NCI-H146 treated with DMSO at 0.1 percent for 48 hours (cell line): ENCODE results near the gene SNED1.
A peak's percentile ranks its signal among the peaks of the same experiment; 100 is the strongest.

Experiments
- DNase-seq: peaks from one replicate; lab custom pipeline; 2025; ENCODE audit not compliant: unreplicated experiment; lab: John Stamatoyannopoulos, UW

SNED1 gene

DNA sequence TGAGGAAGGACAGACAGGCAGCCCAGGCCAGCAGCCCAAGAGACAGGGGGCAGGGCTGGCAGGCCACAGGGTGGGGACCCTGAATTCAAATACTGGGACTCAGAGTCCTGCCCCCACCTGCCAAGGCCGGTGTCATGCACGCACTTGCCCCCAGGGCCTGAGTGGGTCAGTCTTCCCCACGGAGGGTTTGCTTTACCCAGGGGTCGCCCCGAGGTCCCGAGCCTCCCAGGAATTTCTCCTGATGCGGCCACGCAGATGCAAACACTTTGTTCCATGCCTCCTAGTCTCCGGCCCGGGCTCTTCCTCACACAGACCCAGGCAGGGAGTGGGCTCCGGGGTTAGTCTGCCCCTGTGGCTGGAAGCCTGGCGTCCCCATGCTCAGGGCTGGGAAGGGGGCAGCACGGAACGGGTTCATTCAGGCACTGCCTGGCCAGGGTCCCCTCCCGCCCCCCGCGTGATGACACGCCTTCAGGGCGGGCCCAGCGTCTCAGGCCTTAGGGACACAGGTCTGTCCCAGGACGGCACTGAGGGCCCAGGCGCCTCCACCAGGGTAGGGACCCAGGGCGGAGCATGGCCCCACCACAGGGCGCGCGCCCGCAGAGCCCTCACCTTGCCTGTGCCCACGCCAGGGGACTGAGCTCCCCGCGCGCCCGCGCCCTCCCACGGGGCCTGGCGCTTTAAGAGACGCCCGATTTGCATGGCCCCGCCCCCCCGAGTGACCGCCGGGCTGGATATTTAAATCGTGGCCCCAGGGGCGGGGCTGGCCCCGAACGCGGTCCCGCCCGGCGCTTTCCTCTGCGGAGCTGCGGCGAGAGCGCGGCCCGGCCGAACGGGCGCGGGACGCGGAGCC lies at the start of gene SNED1:
TSS of gene SNED1 (plus strand) at position 763 of the 850 bp plus-strand sequence. CDS start 220 bp downstream, outside the sequence.
- DNase-seq = peak; percentile 44

DNA sequence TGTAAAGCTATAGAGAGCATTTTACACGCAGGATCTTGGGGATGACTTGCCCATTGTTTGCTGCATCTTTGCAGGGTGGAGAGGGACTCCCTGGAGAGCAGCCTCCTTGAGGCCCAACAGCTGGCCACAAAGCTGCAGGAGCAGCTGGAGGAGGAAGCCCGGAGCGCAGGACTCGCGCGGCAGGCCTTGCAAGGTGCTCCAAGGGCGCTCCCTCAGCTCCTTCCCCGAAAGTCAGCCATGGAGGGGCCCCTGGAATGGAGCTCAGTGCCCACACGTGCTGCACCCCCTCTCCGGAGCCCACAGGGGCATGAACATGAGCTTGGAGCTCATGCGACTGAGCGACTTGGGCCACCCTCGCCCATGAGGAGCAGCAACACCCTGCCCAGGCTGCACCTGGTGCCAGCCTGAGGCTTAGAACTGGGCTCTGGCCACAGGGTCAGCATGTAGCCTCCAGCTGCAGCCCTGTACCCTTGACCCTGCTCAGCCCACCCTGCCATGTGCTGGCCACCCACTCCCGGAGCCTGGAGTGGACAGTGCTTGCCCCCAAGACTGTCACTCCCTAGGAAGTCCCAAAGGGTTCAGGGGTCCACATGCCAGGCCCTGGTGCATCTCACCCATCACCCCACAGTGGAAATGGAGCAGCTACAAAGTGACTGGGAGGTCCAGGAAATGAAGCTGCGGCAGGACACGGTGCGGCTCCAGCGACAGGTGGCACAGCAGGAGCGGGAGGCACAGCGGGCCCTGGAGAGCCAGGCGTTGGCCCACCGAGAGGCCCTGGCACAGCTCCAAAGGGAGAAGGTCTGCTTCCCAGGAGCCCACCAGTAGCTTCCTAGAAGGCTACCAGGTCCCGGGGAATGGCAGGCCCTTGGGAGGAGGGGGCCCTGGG lies 49.3 kb upstream of the SNED1 start:
- DNase-seq = no peak

DNA sequence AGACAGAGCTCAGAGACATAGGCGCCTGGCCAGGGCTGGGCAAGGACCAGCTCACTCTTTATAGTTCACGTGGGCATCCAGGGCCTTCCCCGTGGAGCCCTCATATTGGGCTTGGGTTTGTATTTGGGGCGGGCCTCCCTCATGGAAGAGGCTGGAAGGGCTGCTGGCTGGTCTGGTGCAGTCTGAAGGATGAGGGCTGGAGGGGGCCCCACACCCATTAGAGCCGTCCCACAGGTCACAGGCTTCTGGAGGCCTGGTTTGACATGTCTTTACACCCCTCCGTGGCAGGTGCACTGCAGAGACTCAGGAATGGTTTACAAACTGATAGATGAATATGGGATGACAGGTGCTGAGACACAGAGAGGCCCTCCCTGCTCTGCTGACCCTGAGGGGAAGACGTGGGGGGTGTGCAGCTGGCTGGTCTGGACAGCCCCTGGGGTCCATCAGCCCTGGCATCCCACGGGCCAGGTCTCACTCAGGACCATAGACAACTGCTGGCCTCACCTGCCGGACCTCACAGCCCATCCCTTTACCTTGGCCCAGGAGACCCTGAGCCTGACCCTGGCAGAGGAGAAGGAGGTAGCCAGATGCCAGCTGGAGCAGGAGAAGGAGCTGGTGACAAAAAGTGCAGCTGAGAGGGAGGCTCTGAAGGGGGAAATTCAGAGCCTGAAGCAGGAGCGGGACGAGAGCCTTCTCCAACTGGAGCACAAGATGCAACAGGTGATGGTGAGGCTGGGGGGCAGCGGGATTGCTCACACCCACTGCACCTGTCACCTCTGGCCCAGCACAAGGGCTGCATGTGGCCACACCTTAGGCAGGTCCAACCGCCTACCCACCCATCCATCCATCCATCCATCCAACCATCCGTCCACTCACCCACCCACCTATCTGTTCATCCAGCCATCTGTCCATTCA lies 48.4 kb upstream of the SNED1 start:
- DNase-seq = no peak

DNA sequence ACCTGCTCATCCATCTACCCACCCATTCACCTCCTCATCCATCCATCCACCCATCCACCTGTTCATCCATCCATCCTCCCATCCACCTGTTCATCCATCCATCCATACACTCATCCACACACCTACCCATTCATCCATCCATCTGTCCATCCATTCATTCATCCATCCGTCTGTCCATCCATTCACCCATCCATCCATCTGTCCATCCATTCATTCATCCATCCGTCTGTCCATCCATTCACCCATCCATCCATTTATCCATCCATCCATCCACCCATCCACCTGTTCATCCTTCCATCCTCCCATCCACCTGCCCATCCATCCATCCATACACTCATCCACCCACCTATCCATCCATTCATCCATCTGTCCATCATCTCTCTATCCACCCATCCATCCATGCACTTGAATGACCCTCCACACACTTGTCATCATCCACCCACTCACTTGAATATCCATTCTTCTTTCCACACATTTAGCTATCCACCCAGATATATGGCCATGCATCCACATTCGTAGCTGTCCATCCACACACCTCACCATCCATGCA lies 47.3 kb upstream of the SNED1 start:
- DNase-seq = no peak

DNA sequence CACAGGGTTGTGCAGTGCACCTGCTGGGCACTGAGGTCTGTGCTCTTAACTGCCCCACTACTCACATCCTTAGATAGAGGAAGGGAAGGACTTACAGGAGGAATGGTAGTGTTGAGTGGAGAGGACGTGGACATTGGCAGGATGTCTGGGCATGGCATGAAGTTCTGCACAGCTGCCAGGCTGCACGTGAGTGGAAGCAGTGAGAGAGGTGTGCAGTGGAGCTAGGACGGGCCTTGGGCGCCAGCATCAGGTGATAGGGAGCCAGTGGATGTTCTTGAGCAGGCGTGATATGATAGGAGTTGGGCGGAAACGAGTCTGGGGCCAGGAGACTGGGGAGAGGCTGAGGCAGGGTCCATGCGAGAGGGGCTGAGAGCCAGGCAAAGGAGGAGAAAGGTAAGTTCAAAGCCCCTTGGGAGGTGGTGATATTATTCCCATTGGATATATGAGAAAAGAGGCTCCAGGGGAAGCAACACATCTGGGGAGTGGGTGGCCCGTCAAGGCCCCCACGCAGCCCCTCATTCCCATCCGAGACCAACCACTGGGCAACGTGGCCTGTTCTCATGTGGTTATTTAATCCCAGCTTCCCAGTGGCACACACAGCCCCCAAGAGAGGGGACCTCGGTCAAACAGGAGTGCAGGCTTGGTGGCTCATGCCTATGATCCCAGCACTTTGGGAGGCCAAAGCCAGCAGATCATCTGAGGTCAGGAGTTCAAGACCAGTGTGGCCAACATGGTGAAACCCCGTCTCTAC lies 45.7 kb upstream of the SNED1 start:
- no peak for DNase-seq

DNA sequence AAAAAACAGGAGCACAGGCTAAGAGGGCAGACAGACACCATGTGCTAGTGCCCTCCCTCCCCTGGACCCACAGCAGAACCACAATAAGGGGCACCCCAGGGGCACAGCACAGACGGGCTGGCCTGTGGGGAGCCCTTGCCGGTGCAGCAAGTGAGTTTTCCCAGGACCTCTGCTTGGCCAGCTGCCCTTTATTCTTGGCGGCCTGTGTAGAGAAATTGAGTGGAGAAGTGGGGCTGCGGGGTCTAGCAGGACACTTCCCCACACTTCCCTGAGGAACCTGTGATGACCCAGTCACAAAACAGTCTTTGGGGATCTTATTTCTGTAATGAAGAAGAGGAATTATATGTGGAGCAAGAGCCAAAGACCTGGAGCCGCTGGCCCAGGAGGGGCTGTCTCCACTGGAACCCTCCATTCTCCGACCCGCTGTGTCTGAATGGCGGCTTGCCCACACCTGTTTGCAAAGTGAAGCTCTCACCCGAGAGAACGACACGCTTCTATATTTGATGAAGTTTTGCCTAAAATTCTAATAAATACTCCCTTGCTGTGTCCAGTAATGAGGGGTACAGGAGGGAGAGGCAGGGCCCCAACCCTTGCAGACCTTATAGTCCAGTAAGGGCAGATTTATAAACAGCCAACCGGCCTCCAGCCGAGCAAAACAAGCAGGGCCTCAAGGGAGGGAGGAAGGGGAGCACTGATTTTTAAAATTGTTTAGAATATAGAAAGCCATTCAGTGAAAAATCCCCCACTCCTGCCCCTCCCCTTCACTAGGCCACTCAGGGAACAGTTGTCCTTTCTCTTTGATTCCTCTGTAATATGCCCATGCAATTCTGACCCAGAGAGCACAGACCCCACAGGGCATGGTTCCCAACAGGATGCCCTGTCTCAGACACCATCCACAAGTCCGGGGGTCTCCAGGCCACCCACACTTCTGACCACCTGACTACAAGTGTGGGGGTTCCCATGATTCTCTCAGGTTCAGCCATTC lies 44.7 kb upstream of the SNED1 start:
- no peak for DNase-seq

DNA sequence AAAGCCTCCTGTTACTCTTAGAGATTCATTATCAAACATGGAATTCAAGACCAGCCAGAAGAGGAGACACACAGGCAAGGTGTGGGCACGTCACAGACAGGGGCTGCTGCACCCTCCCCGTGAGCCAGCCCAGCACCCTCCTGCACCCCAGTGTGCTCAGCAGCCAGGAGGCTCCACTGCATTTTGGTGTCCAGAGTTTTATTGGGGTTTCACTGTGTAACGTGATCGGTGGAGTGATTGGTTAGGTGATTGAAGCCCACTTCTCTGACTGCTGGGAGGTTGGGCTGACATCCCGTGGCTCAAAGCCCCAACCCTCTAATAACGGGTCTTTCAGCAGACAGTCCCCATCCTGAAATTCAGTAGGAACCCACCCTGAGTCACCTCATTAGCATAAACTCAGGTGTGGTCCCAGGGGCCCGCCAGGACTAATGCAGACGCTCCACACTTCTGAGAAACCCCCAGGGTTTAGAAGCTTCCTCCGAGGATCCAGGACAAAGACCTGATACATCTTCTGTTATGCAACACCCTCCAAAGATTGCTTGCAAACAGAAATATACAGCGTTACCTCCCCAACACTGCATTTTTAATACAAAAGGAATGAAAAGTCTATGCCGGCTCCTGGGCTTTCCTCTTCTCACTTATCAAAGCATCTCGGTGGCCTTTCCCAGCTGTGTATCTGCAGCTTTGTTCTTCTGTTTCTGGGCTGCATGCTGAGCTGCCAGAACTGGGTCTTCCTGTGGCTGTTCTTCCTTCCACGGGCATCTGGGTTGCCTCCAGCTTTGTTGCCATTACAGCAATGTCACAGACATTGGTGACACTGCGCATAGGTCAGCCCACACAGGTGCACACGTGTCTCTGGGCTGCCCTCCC lies 43.7 kb upstream of the SNED1 start:
- DNase-seq = no peak

DNA sequence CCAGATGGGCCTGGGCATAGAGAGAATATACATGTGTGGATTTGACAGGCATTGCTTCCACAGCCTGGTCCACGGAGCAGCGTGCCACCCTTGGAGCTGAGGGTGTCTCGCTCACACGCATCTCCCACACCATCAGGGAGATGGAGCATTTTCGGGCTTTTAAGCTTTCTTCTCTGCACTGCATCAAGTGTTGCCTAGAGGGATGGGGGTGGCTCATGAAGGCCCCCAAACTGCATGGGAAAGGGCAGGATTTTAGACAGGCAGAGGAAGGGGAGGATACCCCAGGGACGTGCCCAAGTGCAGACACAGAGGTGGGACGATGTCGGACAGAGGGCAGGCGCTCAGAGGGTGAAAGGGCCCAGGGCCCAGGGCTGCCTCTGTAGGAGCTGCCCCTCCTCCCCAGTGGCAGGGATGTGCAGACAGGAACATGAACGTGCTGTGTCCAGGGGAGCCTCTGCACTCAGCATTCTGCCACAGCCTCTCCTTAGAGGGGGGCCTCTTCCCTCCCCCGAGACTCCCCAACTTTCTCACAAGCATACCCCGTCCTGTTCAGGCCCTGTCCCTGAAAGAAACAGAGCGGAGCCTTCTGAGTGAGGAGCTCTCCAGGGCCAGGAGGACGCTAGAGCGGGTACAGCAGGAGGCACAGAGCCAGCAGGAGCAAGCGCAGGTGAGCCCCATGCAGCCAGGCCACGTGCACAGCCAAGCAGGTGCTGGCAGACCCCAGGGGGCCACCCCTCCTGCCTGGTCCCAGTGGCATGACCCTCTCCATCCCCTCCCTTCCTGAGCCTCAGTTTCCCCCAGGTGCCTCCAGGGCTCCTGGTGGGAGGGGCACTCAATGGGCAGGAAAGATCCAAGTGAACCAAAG lies 42.9 kb upstream of the SNED1 start:
- DNase-seq = no peak

DNA sequence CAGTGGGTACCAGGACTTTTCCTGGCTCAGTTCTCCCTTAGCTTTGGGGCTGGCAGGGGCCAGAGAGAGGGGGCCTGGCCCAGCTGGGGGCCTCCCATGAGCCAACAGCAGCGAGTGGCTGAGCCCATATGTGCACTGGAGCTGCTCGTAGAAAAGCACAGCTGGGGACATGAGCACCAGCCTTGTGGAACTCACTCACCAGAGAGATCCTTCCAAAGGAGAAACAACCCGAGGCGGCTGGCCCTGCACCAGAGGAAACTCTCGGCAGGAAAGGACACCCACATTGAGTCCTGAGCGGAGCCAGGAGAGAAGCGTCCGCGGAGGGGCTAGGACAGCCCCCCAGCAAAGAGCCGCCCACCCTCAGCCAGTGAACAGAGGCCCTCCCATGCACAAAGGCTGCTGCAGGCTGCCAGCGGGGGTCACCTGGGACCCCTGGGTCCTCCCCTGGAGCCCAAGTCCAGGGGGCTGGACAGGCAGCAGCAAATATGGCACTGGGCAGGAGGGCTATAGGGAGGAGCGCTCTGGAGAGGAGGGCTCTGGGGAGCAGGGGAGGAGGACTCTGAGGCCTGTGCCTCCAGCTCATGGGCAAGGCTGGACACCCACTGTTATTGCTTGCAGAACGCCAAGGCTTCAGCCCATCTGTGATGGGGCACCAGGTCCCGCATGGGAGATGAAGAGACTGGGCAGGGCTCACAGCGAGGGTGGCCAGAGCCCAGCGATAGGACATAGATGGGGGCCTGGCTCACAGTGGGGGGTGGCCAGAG lies 42.1 kb upstream of the SNED1 start:
- DNase-seq = no peak

DNA sequence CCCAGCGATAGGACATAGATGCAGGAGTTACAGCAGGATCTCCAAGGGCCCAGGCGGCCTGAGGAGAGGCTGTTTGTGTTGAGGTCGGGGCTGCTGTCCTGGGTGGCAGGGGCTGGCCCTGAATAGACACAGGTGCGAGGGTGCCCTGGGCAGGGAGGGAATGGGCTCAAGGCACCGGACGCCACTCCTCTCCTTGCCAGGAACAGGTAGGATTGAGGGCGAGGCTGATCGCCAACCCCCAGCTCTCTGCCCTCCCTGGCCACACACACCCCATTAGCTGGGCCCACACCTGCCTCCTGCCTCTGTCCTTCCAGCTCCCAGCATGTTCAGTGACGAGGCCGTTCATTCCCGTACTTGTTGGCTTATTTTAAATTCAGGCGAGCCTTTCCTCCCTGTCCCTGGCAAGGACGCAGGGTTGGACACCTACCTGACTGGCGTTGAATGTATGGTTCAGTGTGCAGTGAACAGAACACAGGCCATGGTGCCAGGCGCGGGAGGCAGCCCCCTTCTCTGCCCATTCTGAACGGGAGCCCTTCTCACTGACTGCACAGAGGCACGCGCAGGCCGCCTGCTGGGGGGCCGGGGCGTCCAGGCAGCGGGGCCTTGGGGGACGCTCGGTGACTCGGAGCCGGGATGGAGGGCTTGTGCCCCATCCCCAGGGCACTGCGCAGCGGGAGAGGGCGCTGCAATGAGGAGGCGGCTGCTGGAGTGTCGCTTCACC lies 41.3 kb upstream of the SNED1 start:
- no peak for DNase-seq

DNA sequence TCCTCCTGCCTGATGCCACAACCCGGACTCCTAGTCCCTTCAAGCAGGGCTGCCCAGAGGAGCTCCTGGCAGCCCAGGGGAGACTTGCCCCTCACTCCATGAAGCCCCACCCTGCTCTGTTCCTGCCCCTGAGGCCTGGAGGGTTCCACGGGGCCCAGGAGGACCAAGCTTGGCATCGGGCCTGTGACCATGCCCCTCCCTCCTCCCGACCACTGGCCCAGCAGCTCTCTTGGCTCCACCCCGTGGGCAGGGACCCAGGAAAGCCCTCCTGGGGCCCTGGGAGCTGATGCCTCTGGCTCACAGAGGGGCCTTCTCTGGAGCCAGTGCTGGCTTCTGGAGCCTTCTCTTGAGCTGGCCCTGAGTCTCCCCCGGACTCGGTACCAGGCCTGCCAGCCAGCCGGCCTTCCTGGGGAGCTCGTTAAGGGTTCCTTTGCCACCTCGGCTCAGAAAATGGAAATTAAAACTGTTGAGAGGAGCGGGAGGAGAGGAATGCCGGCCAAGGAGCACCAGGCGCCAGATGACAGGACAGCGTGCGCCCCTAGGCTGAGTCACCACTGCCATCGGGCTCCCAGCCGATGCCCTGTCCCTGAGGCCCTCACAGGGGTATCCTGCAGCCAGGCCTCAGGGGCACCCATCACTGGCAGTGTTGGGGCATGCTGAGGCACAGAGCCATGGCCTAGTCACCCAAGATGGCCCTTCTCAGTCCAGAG lies 40.6 kb upstream of the SNED1 start:
- DNase-seq = no peak

DNA sequence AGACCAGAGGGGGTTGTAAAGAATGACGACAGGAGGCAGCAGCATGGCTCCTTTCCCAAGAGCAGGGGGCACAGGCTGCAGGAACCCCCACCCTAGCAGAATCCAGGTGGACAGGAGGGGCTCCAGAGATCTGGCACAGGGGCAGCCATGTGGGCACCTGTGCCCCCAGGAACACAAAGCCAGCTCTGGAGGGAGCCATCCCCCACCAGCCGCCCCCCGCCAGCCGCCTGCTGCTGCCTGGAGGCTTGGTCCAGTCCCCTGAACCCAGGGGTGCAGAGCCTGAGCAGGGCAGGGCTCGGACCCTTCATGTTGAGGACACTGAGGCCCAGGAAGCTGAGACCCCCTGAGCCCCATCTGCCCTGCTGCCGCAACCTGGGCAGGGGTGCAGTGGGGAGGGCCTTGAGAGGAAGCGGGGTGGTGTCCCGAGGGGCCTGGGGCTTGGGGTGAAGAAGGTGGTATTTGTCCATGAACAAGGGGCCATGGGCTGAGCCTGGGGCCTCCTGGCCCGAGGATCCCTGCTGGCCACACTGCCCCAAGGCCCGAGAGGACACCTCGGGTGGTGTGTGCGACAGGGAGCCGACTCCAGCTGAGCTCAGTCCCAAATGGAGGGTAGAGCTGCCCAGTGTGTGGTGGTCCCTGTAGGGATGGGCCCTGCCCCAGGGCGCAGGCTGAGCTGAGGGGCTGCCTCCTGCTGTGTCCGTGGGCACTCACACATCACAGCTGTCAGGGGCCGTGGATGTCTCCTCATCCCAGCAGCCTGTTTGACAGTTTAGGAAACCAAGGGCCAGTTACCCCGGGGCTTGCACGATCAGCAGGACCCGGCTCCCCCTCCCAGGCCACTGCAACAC lies 39.8 kb upstream of the SNED1 start:
- no peak for DNase-seq

DNA sequence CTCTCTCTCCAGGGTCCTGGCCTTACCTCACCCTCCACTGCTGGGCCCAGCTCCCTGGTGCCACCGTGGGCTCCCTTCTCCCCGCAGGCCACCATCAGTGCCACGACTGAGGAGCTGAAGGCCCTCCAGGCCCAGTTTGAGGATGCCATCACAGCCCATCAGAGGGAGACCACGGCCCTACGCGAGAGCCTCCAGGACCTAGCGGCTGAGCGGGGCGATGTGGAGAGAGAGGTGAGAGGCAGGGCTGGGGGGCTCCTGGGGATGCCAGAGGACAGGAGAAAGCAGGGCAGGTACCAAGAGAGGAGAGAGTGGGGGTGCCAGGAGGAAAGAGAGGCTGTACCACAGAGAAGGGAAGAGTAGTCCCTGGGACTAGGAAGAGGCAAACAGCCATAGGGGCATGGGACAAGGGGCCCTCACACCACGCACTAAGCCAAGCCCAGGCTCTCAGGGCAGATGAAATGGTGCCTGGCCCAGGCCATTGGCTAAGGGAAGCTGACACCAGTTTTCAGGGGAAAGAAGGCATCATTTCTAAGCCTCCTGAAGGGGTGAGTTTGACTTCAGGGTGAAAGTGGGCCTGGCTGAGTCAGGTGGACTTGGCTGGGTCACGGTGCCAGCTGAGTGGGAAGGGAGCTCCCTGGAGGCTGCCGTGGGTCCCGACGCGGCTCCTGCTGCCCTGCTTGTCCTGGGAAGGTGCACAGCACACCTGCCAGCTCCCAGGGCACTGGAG lies 39.0 kb upstream of the SNED1 start:
- DNase-seq = no peak
